HCT116 (cell line): ENCODE data around the gene PLEKHA6. TPM values are rescaled to one million over a fixed set of nuclear protein-coding genes. Genes with fewer than 3 reads are reported as not detected.

Source experiments
- ATAC-seq: fragments of 200-7000 bp; cut with Tn5 transposase; 2 replicates; pipeline ENCODE4 v1.9.1; 2020; ENCODE audit warnings: mild to moderate bottlenecking, moderate library complexity
- BruUV-seq: library from RNA; stranded (reverse); fragments of 400-500 nt; replicated peaks from 2 replicates; lab custom pipeline; 2021; lab: Mats Ljungman, UMichigan
- CTCF ChIA-PET: fragments of 300-600 bp; sonication (Branson Sonifier 250); formaldehyde crosslinking; loops from one replicate; lab custom pipeline; 2021; ENCODE audit warnings: antibody characterized with exemption; lab: Charles Lee
- POLR2A ChIA-PET: fragments of 300-600, 350-600 bp; sonication (Branson Sonifier 250); formaldehyde crosslinking; loops from one replicate; lab custom pipeline; 2021; ENCODE audit warnings: antibody characterized with exemption; lab: Charles Lee
- RAD21 ChIA-PET, 2 experiments: fragments of 300-600 bp; sonication (Branson Sonifier 250); formaldehyde crosslinking; loops; one replicate each; lab custom pipeline; 2023; ENCODE audit warnings: low total read pairs in 2 of 2; ENCODE audit not compliant: uncharacterized antibody in 2 of 2, unreplicated experiment in 2 of 2, low non-redundant PET in 1 of 2; lab: Charles Lee
- DNase-seq: peaks from one replicate; pipeline ENCODE4 v3.0.0-alpha.2; 2010; ENCODE audit warnings: low read depth, low spot score
- H2AFZ ChIP-seq: fragments of 200-600 bp; shearing (Covaris generic), sonication (generic); 2 replicates; pipeline ENCODE4 v1.6.1; 2017; ENCODE audit warnings: low read depth, mixed run types, mixed read lengths, antibody characterized with exemption, low read length; ENCODE audit not compliant: poor library complexity, severe bottlenecking
- H3K27ac ChIP-seq: 2 replicates; pipeline ENCODE4 v1.5.1; 2012; ENCODE audit warnings: low read depth, low read length
- H3K27me3 ChIP-seq: fragments of 200-600 bp; sonication (generic); 2 replicates; pipeline ENCODE4 v1.6.1; 2016; ENCODE audit warnings: mixed run types, low read length, mixed read lengths; ENCODE audit not compliant: insufficient read depth
- H3K36me3 ChIP-seq, 2 experiments: fragments of 200-500 bp in 1 of 2; fragments of 200-600 bp in 1 of 2; sonication (Bioruptor generic) in 1 of 2; sonication (generic) in 1 of 2; 2 replicates each; pipeline versions ENCODE4 v1.5.1 to v1.6.1; 2014 to 2016; ENCODE audit warnings: low read length in 2 of 2, inconsistent platforms in 1 of 2, mixed read lengths in 1 of 2, mixed run types in 1 of 2; ENCODE audit not compliant: insufficient read depth in 2 of 2, control insufficient read depth in 1 of 2
- H3K4me1 ChIP-seq, 2 experiments: fragments of 200-600 bp in 1 of 2; sonication (generic) in 1 of 2; 2 replicates each; pipeline versions ENCODE4 v1.5.1 to v1.6.1; 2012 to 2017; ENCODE audit warnings: low read length in 2 of 2, inconsistent platforms in 1 of 2, mild to moderate bottlenecking in 1 of 2, mixed read lengths in 1 of 2, mixed run types in 1 of 2, moderate library complexity in 1 of 2; ENCODE audit not compliant: insufficient read depth in 2 of 2, control insufficient read depth in 1 of 2
- H3K4me2 ChIP-seq: fragments of 200-600 bp; sonication (generic); 2 replicates; pipeline ENCODE4 v1.6.1; 2017; ENCODE audit warnings: mixed run types, low read length, mixed read lengths
- H3K4me3 ChIP-seq, 2 experiments: fragments of 200-600 bp in 1 of 2; sonication (generic) in 1 of 2; replicated peaks in 1 of 2; 2 replicates each; pipeline ENCODE4 v1.5.1; 2011 to 2016; ENCODE audit warnings: low read length in 2 of 2, control low read depth in 1 of 2, low read depth in 1 of 2, mild to moderate bottlenecking in 1 of 2, mixed read lengths in 1 of 2, mixed run types in 1 of 2
- H3K79me2 ChIP-seq: fragments of 200-600 bp; sonication (generic); 2 replicates; pipeline ENCODE4 v1.6.1; 2017; ENCODE audit warnings: mild to moderate bottlenecking, mixed run types, low read length, moderate library complexity, mixed read lengths; ENCODE audit not compliant: insufficient read depth
- H3K9ac ChIP-seq: fragments of 200-600 bp; sonication (generic); 2 replicates; pipeline ENCODE4 v1.6.1; 2016; ENCODE audit warnings: low read length, mixed read lengths
- H3K9me2 ChIP-seq: fragments of 200-600 bp; sonication (generic), shearing (Covaris generic); 2 replicates; pipeline ENCODE4 v1.6.1; 2017; ENCODE audit warnings: mixed run types, mild to moderate bottlenecking, moderate library complexity; ENCODE audit not compliant: insufficient read depth
- H3K9me3 ChIP-seq, 2 experiments: fragments of 200-500 bp in 1 of 2; fragments of 200-600 bp in 1 of 2; sonication (Bioruptor generic) in 1 of 2; sonication (generic) in 1 of 2; 2 replicates each; pipeline ENCODE4 v1.6.1; 2014 to 2017; ENCODE audit warnings: low read length in 2 of 2, mixed read lengths in 2 of 2, inconsistent platforms in 1 of 2, low read depth in 1 of 2, mild to moderate bottlenecking in 1 of 2, mixed run types in 1 of 2, moderate library complexity in 1 of 2; ENCODE audit not compliant: control insufficient read depth in 1 of 2, insufficient read depth in 1 of 2
- H4K20me1 ChIP-seq: fragments of 200-600 bp; sonication (generic), shearing (Covaris generic); 2 replicates; pipeline ENCODE4 v1.6.1; 2017; ENCODE audit warnings: mixed run types, mild to moderate bottlenecking, moderate library complexity; ENCODE audit not compliant: insufficient read depth
- CBX3 ChIP-seq: IDR thresholded peaks from 2 replicates; pipeline ENCODE4 v1.6.1; 2012; ENCODE audit warnings: low read depth
- CEBPB ChIP-seq: IDR thresholded peaks from 2 replicates; pipeline ENCODE4 v1.6.1; 2012; ENCODE audit warnings: low read depth
- EGR1 ChIP-seq: IDR thresholded peaks from 2 replicates; pipeline ENCODE4 v1.6.1; 2012; ENCODE audit warnings: low read depth
- EZH2 ChIP-seq: fragments of 200-600 bp; sonication (generic); IDR thresholded peaks from 2 replicates; pipeline ENCODE4 v1.6.1; 2017; ENCODE audit warnings: antibody characterized with exemption, mixed run types
- EZH2phosphoT487 ChIP-seq: fragments of 200-600 bp; IDR thresholded peaks from 2 replicates; pipeline ENCODE4 v1.6.1; 2018; ENCODE audit warnings: antibody characterized with exemption, borderline replicate concordance
- FOSL1 ChIP-seq: IDR thresholded peaks from 2 replicates; pipeline ENCODE4 v1.6.1; 2012; ENCODE audit warnings: low read depth
- POLR2A ChIP-seq: IDR thresholded peaks from 2 replicates; pipeline ENCODE4 v1.7.0; 2011; ENCODE audit warnings: borderline replicate concordance; ENCODE audit not compliant: insufficient read depth, insufficient read length; ENCODE audit errors: extremely low read depth
- POLR2AphosphoS5 ChIP-seq: IDR thresholded peaks from 2 replicates; pipeline ENCODE4 v1.6.1; 2011; ENCODE audit warnings: mild to moderate bottlenecking, low read depth, low read length, moderate library complexity
- RAD21 ChIP-seq: IDR thresholded peaks from 2 replicates; pipeline ENCODE4 v1.6.1; 2012; ENCODE audit warnings: low read depth, mild to moderate bottlenecking
- SP1 ChIP-seq: IDR thresholded peaks from 2 replicates; pipeline ENCODE4 v1.6.1; 2012; ENCODE audit warnings: low read depth
- TCF7L2 ChIP-seq: IDR thresholded peaks from 2 replicates; pipeline ENCODE4 v1.7.0; 2011; ENCODE audit warnings: borderline replicate concordance, inconsistent platforms; ENCODE audit not compliant: insufficient read depth, insufficient read length; ENCODE audit errors: extremely low read depth
- YY1 ChIP-seq: IDR thresholded peaks from 2 replicates; pipeline ENCODE4 v1.6.1; 2011; ENCODE audit warnings: low read length, low read depth, moderate library complexity, mild to moderate bottlenecking; ENCODE audit not compliant: insufficient replicate concordance; ENCODE audit errors: extremely low read depth
- ZFX ChIP-seq: fragments of 450-650 bp; IDR thresholded peaks from 2 replicates; pipeline ENCODE4 v1.6.1; 2017
- ZNF274 ChIP-seq: fragments of 200-500 bp; sonication (Bioruptor generic); IDR thresholded peaks from 2 replicates; pipeline ENCODE4 v1.6.1; 2014; ENCODE audit warnings: mild to moderate bottlenecking, low read depth, low read length, inconsistent platforms
- intact Hi-C: fragments of 100-400 bp; cut with micrococcal nuclease; formaldehyde crosslinking; loops from 2 replicates; pipeline ENCODE4 v1.10.0; 2022
- total RNA-seq: library from RNA; stranded (reverse); gene quantifications from one replicate; pipeline ENCODE4 v1.2.1, GENCODE V29; 2021; ENCODE audit not compliant: unreplicated experiment
- TF ChIP-seq, protein P1 (sequence below), 3 experiments: fragments of 200-600 bp in 1 of 3; sonication (generic) in 1 of 3; IDR thresholded peaks in 2 of 3; conservative IDR thresholded peaks in 1 of 3; 2 replicates each; pipeline ENCODE4 v1.5.1; 2012 to 2017; ENCODE audit warnings: low read depth in 2 of 3, low read length in 2 of 3, antibody characterized with exemption in 1 of 3, borderline replicate concordance in 1 of 3, control low read depth in 1 of 3, mild to moderate bottlenecking in 1 of 3, mixed read lengths in 1 of 3, mixed run types in 1 of 3, moderate library complexity in 1 of 3; ENCODE audit not compliant: insufficient read depth in 1 of 3
- TF ChIP-seq, protein P2 (sequence below): IDR thresholded peaks from 2 replicates; pipeline ENCODE4 v1.6.1; 2012
- TF ChIP-seq, protein P3 (sequence below): IDR thresholded peaks from 2 replicates; pipeline ENCODE4 v1.6.1; 2011; ENCODE audit warnings: mild to moderate bottlenecking, low read length, moderate library complexity; ENCODE audit not compliant: insufficient replicate concordance; ENCODE audit errors: extremely low read depth
- TF ChIP-seq, protein P4 (sequence below): IDR thresholded peaks from 2 replicates; pipeline ENCODE4 v1.6.1; 2012; ENCODE audit warnings: low read depth

The PLEKHA6 gene
- total RNA-seq, 1 experiment from 2014 or later: 13.1 TPM

DNA sequence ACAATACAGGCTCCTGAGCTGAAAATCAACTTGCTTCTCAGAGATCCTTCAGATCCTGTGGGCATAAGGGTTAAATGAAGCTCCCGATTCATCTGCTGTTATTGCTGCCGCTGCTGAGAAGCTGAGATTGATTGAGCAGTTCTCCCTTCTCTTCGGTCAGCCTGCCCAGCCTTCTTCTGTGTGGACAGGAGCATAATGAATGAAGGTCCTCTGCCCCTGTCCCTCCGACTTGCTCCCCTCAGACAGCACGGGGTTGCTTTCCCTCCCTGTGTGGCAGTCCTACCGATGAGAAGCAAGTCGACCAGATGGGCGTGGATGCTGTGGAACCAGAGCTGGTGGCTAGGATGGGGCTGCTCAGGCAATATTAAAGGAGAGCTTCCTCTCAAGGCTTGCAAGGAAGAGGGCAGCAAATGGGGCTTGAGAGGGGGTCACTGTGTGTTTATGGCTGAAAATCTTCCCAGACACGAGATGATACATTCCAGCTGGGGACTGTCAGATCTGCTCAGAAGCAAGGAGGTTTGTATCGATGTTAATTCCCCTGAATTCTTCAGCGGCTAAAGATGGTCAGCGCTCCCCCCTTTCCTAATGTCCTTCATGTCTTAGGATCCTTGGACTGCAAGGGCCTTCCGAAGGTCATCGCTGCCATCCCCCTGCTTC lies 82.0 kb downstream of the PLEKHA6 start:
- Histone ChIP-seq H3K27ac (no peak overlapping the region), H3K27me3 (no peaks in the 10 kb centered on the region), H3K36me3 (no peaks in the 10 kb centered on the region), H4K20me1 (no peaks in the 10 kb centered on the region), H3K4me2 (no peak overlapping the region), H3K9ac (no peak overlapping the region), H3K9me2 (no peaks in the 10 kb centered on the region), H2AFZ (no peak overlapping the region), H3K79me2 (no peaks in the 10 kb centered on the region), H3K4me1 (no peaks in the 10 kb centered on the region; a peak in 1 of 4 replicates), H3K4me3 (no peak overlapping the region), H3K9me3 (no peaks in the 10 kb centered on the region)
- ATAC-seq: no peak
- intact Hi-C loops: no loop called here
- RAD21 ChIA-PET: no interaction called here
- CTCF ChIA-PET: no interaction called here
- DNase-seq: no peak
- BruUV-seq: no TSS peak
- TF ChIP-seq ZNF274 (no peak), YY1 (no peak), POLR2AphosphoS5 (no peak), POLR2A (no peak), ZFX (no peak), SP1 (no peak), EGR1 (no peak), EZH2 (no peak), CEBPB (no peak), EZH2phosphoT487 (no peak), CBX3 (no peak), FOSL1 (no peak), RAD21 (no peak), TCF7L2 (no peak)
- TF ChIP-seq, protein P1, sequence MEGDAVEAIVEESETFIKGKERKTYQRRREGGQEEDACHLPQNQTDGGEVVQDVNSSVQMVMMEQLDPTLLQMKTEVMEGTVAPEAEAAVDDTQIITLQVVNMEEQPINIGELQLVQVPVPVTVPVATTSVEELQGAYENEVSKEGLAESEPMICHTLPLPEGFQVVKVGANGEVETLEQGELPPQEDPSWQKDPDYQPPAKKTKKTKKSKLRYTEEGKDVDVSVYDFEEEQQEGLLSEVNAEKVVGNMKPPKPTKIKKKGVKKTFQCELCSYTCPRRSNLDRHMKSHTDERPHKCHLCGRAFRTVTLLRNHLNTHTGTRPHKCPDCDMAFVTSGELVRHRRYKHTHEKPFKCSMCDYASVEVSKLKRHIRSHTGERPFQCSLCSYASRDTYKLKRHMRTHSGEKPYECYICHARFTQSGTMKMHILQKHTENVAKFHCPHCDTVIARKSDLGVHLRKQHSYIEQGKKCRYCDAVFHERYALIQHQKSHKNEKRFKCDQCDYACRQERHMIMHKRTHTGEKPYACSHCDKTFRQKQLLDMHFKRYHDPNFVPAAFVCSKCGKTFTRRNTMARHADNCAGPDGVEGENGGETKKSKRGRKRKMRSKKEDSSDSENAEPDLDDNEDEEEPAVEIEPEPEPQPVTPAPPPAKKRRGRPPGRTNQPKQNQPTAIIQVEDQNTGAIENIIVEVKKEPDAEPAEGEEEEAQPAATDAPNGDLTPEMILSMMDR (IDR thresholded peaks at IDR 0.05 in 2 of 3, conservative IDR thresholded peaks at IDR 0.05 in 1 of 3; ENCODE audit: borderline replicate concordance in 1 of 3, insufficient read depth in 1 of 3, low read depth in 2 of 3, low read length in 2 of 3): no peak
- TF ChIP-seq, protein P2, sequence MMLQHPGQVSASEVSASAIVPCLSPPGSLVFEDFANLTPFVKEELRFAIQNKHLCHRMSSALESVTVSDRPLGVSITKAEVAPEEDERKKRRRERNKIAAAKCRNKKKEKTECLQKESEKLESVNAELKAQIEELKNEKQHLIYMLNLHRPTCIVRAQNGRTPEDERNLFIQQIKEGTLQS: no peak
- TF ChIP-seq, protein P3, sequence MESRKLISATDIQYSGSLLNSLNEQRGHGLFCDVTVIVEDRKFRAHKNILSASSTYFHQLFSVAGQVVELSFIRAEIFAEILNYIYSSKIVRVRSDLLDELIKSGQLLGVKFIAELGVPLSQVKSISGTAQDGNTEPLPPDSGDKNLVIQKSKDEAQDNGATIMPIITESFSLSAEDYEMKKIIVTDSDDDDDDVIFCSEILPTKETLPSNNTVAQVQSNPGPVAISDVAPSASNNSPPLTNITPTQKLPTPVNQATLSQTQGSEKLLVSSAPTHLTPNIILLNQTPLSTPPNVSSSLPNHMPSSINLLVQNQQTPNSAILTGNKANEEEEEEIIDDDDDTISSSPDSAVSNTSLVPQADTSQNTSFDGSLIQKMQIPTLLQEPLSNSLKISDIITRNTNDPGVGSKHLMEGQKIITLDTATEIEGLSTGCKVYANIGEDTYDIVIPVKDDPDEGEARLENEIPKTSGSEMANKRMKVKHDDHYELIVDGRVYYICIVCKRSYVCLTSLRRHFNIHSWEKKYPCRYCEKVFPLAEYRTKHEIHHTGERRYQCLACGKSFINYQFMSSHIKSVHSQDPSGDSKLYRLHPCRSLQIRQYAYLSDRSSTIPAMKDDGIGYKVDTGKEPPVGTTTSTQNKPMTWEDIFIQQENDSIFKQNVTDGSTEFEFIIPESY: no peak
- TF ChIP-seq, protein P4, sequence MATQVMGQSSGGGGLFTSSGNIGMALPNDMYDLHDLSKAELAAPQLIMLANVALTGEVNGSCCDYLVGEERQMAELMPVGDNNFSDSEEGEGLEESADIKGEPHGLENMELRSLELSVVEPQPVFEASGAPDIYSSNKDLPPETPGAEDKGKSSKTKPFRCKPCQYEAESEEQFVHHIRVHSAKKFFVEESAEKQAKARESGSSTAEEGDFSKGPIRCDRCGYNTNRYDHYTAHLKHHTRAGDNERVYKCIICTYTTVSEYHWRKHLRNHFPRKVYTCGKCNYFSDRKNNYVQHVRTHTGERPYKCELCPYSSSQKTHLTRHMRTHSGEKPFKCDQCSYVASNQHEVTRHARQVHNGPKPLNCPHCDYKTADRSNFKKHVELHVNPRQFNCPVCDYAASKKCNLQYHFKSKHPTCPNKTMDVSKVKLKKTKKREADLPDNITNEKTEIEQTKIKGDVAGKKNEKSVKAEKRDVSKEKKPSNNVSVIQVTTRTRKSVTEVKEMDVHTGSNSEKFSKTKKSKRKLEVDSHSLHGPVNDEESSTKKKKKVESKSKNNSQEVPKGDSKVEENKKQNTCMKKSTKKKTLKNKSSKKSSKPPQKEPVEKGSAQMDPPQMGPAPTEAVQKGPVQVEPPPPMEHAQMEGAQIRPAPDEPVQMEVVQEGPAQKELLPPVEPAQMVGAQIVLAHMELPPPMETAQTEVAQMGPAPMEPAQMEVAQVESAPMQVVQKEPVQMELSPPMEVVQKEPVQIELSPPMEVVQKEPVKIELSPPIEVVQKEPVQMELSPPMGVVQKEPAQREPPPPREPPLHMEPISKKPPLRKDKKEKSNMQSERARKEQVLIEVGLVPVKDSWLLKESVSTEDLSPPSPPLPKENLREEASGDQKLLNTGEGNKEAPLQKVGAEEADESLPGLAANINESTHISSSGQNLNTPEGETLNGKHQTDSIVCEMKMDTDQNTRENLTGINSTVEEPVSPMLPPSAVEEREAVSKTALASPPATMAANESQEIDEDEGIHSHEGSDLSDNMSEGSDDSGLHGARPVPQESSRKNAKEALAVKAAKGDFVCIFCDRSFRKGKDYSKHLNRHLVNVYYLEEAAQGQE: no peak
- POLR2A ChIA-PET: no interaction called here
